Dendritic cell treated with granulocyte-macrophage colony-stimulating factor and Interleukin-4, amounts not matched to agents 40 ng/mL and 50 ng/mL, for 4 days (primary cell): ENCODE data around the gene COL5A1.
"Not testable (repeated sequence)": the region's sequence is repeated elsewhere in the genome, so short reads cannot be mapped to it uniquely, and the experiment has no call there.

Source experiments
- H3K27ac Mint-ChIP-seq: one replicate; pipeline ENCODE4 v1.8.0; 2022; ENCODE audit warnings: mild to moderate bottlenecking, mixed read lengths
- H3K27me3 Mint-ChIP-seq: one replicate; pipeline ENCODE4 v1.8.0; 2022; ENCODE audit warnings: mild to moderate bottlenecking, mixed read lengths
- H3K36me3 Mint-ChIP-seq: one replicate; pipeline ENCODE4 v1.8.0; 2022; ENCODE audit warnings: low read depth, mixed read lengths
- H3K4me1 Mint-ChIP-seq: one replicate; pipeline ENCODE4 v1.8.0; 2022; ENCODE audit warnings: low read depth, mixed read lengths
- H3K4me3 Mint-ChIP-seq: one replicate; pipeline ENCODE4 v1.8.0; 2022; ENCODE audit warnings: mild to moderate bottlenecking, moderate library complexity, mixed read lengths
- H3K9me3 Mint-ChIP-seq: one replicate; pipeline ENCODE4 v1.8.0; 2022; ENCODE audit warnings: mixed read lengths
- intact Hi-C: fragments of 100-400 bp; cut with micrococcal nuclease; formaldehyde crosslinking; loops from one replicate; pipeline ENCODE4 v1.15.0; 2022

COL5A1 gene

GRCh38 chr9:134683714-134684374 lies 42.2 kb downstream of the COL5A1 start:
- no peaks in the 10 kb centered on the region for H3K9me3 Mint-ChIP-seq
- no peak overlapping the region for H3K4me3 Mint-ChIP-seq
- no peaks in the 10 kb centered on the region for H3K27me3 Mint-ChIP-seq
- intact Hi-C loops: no loop called here
- no peak overlapping the region for H3K27ac Mint-ChIP-seq
- no peaks in the 10 kb centered on the region for H3K36me3 Mint-ChIP-seq
- no peaks in the 10 kb centered on the region for H3K4me1 Mint-ChIP-seq

GRCh38 chr9:134684375-134684723 lies 42.7 kb downstream of the COL5A1 start:
- no peak overlapping the region for H3K27ac Mint-ChIP-seq
- no peaks in the 10 kb centered on the region for H3K9me3 Mint-ChIP-seq
- H3K36me3 Mint-ChIP-seq: no peaks in the 10 kb centered on the region
- no peak overlapping the region for H3K4me3 Mint-ChIP-seq
- no peaks in the 10 kb centered on the region for H3K27me3 Mint-ChIP-seq
- no peaks in the 10 kb centered on the region for H3K4me1 Mint-ChIP-seq
- intact Hi-C loops: no loop called here

- H3K27ac Mint-ChIP-seq, H3K36me3 Mint-ChIP-seq, intact Hi-C loops, H3K9me3 Mint-ChIP-seq, H3K4me1 Mint-ChIP-seq, H3K27me3 Mint-ChIP-seq, H3K4me3 Mint-ChIP-seq: not testable (repeated sequence)
Observed at GRCh38 chr9:134684941-134685340, 43.3 kb downstream of the COL5A1 start.

DNA sequence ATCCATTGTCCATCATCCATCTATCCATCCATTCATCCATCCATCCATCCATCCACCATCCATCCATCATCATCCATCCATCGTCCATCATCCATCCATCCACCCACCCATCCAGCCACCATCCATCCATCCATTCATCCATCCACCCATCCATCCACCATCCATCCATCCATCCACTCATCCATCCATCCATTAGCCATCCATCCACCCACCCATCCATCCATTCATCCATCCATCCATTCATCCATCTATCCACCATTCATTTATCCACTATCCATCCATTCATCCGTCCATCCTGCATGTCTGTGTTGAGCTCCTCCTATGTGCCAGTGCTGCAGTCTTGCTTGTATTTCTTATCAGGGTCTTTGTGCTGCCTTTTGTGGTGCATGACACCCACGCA lies 44.2 kb downstream of the COL5A1 start:
- intact Hi-C loops: no loop called here
- no peak overlapping the region for H3K27ac Mint-ChIP-seq
- no peaks in the 10 kb centered on the region for H3K36me3 Mint-ChIP-seq

GRCh38 chr9:134686896-134687295 lies 45.3 kb downstream of the COL5A1 start:
- no peak overlapping the region for H3K4me3 Mint-ChIP-seq
- no peaks in the 10 kb centered on the region for H3K9me3 Mint-ChIP-seq
- H3K4me1 Mint-ChIP-seq: no peaks in the 10 kb centered on the region
- no peaks in the 10 kb centered on the region for H3K36me3 Mint-ChIP-seq
- no peak overlapping the region for H3K27ac Mint-ChIP-seq
- intact Hi-C loops: no loop called here
- H3K27me3 Mint-ChIP-seq: peaks cover 5% of the 10 kb centered on the region

More for the DNA sequence above, 44.2 kb downstream of the COL5A1 start:
- H3K4me3 Mint-ChIP-seq: no peak overlapping the region
- no peaks in the 10 kb centered on the region for H3K4me1 Mint-ChIP-seq
- no peaks in the 10 kb centered on the region for H3K9me3 Mint-ChIP-seq
- H3K27me3 Mint-ChIP-seq: peaks cover 4% of the 10 kb centered on the region

GRCh38 chr9:134687556-134687955 lies 46.0 kb downstream of the COL5A1 start:
- Mint-ChIP-seq H3K27me3 (peaks cover 12% of the 10 kb centered on the region), H3K4me1 (no peaks in the 10 kb centered on the region), H3K27ac (no peak overlapping the region), H3K4me3 (no peak overlapping the region), H3K9me3 (no peaks in the 10 kb centered on the region), H3K36me3 (no peaks in the 10 kb centered on the region)
- intact Hi-C loops: no loop called here

GRCh38 chr9:134688231-134688630 lies 46.6 kb downstream of the COL5A1 start:
- Mint-ChIP-seq H3K27me3 (peaks cover 18% of the 10 kb centered on the region), H3K9me3 (no peaks in the 10 kb centered on the region), H3K27ac (no peak overlapping the region), H3K36me3 (no peaks in the 10 kb centered on the region), H3K4me3 (no peak overlapping the region), H3K4me1 (no peaks in the 10 kb centered on the region)
- intact Hi-C loops: no loop called here

GRCh38 chr9:134688661-134689320 lies 47.2 kb downstream of the COL5A1 start:
- Mint-ChIP-seq H3K4me1 (no peaks in the 10 kb centered on the region), H3K9me3 (no peaks in the 10 kb centered on the region), H3K36me3 (no peaks in the 10 kb centered on the region), H3K27ac (no peak overlapping the region), H3K4me3 (no peak overlapping the region), H3K27me3 (peaks cover 23% of the 10 kb centered on the region)
- intact Hi-C loops: no loop called here

DNA sequence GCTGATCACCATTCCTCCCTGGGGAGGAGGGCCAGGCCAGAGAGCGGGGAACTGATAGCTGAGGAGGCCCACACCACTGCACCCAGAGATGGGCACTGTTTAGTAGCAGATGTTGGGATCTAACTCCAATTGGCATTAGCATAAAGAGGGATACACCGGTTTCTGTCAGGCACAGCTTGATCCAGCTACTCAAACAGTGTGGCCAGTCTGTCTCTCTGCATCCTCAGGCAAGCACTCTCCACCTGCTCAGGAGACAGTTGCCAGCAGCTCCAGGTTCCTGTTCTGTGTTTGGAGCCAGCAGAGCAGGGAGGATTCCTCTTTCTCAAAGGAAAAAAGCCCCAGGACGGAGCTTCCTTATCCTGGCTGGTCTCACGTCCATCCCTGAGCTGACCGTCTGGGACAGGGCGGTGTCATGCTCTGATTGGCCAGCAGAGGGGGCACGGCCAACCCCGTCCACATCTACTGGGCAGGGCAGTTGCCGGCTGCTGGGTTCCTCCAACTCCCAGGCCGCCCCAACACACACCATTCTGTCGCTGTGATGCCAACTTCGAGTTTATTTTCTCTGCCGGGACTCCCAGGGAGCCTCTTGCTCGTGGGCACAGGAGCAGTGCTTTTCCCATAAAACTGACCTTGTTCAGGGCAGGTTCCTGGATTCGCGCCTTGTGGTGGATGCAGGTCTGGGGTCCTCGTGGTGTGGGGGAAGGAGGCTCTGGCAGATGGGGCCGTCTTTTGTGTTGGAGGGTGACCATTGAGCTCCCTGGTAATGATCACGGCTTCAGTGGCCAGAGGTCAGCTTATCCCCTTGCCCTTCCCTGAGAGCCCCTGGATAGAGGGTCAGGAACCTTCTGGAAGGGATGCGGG lies 47.9 kb downstream of the COL5A1 start:
- Mint-ChIP-seq H3K4me3 (no peak overlapping the region), H3K4me1 (no peaks in the 10 kb centered on the region), H3K9me3 (no peaks in the 10 kb centered on the region), H3K27ac (no peak overlapping the region), H3K27me3 (peaks cover 27% of the 10 kb centered on the region), H3K36me3 (no peaks in the 10 kb centered on the region)
- intact Hi-C loops: loop anchor here (10.0 kb wide), 1 partner anchor 725 kb away; no protein-coding TSS in a partner anchor

DNA sequence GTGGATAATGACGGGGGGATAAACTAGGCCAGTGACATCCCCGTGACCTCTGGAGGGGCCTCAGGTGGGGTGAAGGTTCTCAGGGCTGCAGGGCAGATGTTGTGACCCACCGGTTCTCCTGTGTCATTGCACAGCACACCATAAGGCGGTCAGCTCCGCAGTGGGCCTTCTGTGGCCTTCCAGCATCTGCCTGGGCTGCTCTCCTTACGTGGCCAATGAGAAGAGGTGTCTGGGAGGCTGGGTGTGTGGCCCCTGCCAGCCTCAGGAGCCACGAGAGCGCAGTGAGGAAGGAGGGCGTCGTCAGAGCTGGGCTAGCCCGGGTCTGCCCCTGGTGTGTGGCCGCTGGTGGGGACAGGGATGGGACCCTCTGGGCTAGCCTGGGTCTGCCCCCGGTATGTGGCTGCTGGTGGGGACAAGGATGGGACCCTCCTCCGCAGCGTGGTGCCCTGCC lies 48.7 kb downstream of the COL5A1 start:
- intact Hi-C loops: loop anchor here (10.0 kb wide), 1 partner anchor 724 kb away; no protein-coding TSS in a partner anchor
- H3K9me3 Mint-ChIP-seq: no peaks in the 10 kb centered on the region
- no peaks in the 10 kb centered on the region for H3K36me3 Mint-ChIP-seq
- no peaks in the 10 kb centered on the region for H3K4me1 Mint-ChIP-seq
- peaks cover 30% of the 10 kb centered on the region for H3K27me3 Mint-ChIP-seq
- H3K27ac Mint-ChIP-seq: no peak overlapping the region
- no peak overlapping the region for H3K4me3 Mint-ChIP-seq

DNA sequence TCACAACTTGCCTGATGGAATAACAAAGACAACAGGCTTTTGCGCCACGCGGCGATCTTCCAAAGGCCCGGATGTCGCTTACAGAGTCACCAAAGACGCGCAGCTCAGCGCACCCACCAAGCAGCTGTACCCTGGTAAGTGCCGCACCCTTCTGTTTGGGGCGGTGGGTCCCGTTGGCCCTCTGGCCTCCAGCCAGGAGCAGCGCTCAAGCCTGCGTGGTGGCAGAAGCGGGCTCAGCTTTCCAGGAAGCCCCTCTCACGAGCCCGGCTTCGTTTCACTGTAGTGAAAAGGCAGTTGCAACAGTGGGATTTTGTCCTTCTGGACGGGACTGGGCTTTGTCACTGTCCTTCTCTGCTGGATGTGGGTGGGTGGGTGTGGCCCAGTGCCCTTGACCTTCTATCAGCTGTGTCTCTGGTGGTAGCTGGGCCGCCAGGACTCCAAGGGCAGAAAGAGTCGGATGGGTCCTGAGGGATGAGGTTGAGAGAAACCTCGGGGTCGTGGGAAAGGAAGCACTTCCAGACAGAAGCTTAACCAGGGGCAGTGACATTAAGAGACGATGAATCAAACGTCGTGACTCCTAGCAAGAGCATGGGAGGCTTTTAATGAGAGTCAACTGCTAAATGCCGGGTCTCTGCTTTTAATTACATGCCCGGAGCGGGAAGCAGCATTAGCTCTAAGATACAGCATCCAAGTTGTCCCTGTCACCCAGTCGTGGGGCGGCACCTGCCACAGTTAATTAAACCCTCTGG lies 49.5 kb downstream of the COL5A1 start:
- no peak overlapping the region for H3K27ac Mint-ChIP-seq
- no peaks in the 10 kb centered on the region for H3K4me1 Mint-ChIP-seq
- no peaks in the 10 kb centered on the region for H3K9me3 Mint-ChIP-seq
- no peaks in the 10 kb centered on the region for H3K36me3 Mint-ChIP-seq
- peaks cover 30% of the 10 kb centered on the region for H3K27me3 Mint-ChIP-seq
- intact Hi-C loops: loop anchor here (10.0 kb wide), 1 partner anchor 724 kb away; no protein-coding TSS in a partner anchor
- no peak overlapping the region for H3K4me3 Mint-ChIP-seq

DNA sequence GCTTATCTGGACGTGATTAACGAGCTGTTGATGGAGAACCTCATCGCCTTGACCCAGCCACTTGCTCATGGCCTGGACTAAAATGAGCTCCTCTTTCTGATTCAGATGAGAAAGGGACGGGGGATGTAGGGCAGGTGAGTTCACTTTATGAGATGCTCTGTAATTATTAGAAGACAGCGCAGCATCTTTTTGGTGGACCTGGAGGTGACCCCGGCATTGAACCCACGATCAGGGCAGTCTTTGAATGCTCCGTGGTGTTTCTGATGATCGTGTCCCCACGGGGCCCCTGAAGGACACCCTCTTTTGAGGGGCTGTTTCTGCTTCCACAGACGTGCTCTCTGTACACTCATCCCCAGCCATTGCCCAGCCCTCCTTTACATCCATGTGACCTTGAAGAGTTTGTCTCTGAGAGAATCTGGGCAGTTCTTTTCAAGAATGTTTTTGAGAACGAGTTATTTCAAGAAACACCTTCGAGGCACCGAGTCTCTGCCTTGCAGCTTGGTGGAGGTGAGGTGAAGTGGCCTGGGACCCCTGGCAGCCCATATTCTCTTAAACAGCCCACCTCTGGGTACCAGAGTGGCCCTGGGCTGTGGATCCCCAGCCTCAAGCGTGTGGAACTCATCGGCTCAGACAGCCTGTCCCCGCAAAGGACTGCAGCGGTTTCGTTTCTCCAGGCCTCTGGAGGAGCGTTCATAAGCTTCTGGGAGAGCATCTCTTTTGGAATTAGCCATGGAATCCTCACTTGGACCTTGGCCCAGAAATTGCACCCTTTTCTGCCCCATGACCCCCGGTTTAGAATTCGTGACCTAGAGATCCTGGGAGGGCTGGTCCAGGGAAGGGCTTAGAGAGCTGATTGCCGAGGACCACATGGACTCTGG lies 50.3 kb downstream of the COL5A1 start:
- Mint-ChIP-seq H3K4me1 (no peaks in the 10 kb centered on the region), H3K27me3 (peaks cover 30% of the 10 kb centered on the region), H3K27ac (no peak overlapping the region), H3K4me3 (no peak overlapping the region), H3K36me3 (no peaks in the 10 kb centered on the region), H3K9me3 (no peaks in the 10 kb centered on the region)
- intact Hi-C loops: loop anchor here (10.0 kb wide), 1 partner anchor 723 kb away; no protein-coding TSS in a partner anchor

GRCh38 chr9:134692573-134692860 lies 50.9 kb downstream of the COL5A1 start:
- H3K4me3 Mint-ChIP-seq: no peak overlapping the region
- no peak overlapping the region for H3K27ac Mint-ChIP-seq
- no peaks in the 10 kb centered on the region for H3K4me1 Mint-ChIP-seq
- H3K27me3 Mint-ChIP-seq: peaks cover 30% of the 10 kb centered on the region
- no peaks in the 10 kb centered on the region for H3K9me3 Mint-ChIP-seq
- no peaks in the 10 kb centered on the region for H3K36me3 Mint-ChIP-seq
- intact Hi-C loops: loop anchor here (10.0 kb wide), 1 partner anchor 722 kb away; no protein-coding TSS in a partner anchor
